ENCODE data around the gene RIIAD1.
"Not testable (repeated sequence)": the region's sequence is repeated elsewhere in the genome, so short reads cannot be mapped to it uniquely, and the experiment has no call there.

RIIAD1 gene, protein sequence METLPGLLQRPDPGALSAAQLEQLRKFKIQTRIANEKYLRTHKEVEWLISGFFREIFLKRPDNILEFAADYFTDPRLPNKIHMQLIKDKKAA

DNA sequence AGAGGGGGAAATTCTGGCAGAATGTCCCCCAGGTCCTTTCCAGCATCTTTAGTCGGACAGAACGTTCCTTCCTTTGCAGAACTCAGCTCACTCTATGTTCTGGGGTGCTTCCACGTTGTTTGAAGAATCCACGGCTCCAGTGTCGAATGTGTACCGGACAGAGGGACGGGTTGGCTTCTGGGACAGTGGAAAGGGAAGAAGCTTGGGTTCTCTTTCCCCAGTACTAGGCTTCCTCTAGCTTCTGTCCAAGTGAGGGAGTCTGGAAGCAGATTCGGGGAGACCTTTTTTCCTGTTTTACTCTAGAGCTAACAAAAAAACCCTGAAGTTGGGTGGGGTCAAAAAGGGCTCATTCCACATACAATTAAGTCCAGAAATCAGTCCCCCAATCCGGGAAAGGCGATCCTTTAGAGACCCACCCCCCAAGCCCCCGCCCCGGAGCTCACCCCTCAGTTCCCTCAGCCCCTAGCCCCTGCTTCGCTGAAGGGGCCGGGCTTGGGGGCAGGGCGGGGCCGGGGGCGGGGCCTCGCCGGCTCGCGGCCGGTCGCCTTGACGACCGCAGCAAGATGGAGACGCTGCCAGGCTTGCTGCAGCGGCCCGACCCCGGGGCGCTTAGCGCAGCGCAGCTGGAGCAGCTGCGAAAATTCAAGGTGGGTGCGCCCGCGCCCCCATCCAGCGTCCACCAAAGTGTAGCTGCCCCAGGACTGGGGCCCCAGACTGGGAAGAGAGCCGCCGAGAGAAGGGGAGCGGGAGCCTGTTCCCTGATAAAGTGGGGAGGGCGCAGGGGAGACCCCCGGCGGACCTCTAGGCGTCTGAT lies at the start of gene RIIAD1:
RIIAD1 (plus strand) TSS at position 549 of the 814 bp plus-strand sequence; CDS start at position 564, 15 bp downstream.
- peak; percentile 35 for DNase-seq

DNA sequence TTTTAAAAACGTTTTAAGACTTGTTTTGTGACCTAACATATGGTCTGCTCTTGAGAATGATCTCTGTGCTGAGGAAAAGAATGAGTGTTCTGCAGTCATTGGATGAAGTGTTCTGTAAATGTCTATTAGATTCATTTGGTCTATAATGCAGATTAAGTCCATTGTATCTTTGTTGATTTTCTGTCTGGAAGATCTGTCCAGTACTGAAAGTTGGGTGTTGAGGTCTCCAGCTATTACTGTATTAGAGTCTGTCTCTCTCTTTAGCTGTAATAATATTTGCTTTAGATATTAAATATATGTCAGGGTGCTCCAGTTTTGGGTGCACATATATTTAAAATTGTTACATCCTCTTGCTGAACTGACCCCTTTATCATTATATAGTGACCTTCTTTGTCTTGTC lies 47.9 kb upstream of the RIIAD1 start:
- no peak for DNase-seq

DNA sequence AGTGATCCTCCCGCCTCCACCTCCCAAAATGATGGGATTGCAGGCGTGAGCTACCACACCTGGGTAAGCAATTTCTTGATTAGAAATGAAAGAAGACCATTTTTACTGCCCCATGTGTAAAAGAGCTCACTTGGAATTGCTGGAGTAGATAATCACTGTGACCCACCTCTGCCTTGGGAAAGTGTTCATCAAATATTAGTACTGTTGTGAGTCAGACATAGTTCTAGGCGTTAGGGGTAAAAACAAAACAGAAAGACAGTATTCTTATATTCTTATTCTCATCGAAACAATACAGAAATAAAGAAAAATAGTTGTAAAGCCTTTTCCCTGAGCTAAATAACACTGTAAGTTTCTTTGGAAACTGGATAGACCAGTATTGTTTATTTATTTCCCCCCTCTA lies 40.9 kb upstream of the RIIAD1 start:
- DNase-seq: no peak

DNA sequence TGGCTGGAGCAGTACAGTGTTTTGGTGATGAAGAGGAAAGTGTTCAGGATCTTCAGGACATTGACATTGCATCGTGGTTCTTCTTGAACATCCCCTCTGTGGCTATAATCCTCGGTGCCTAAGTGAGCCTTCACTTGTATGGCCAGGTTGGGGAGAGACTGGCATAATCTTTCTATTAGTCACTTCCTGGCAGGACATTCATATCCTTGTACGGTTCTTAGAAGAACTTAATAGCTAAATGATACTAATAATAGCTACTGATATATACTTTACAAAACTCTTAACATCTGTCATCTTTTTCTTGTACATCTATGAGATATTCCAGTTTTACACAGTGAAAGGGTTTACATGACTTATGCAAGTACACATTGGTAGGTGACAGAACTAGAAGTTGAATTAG lies 40.5 kb upstream of the RIIAD1 start:
- no peak for DNase-seq

- no peak for DNase-seq
Measured at GRCh38 chr1:151681923-151682322, 39.4 kb upstream of the RIIAD1 start.

DNA sequence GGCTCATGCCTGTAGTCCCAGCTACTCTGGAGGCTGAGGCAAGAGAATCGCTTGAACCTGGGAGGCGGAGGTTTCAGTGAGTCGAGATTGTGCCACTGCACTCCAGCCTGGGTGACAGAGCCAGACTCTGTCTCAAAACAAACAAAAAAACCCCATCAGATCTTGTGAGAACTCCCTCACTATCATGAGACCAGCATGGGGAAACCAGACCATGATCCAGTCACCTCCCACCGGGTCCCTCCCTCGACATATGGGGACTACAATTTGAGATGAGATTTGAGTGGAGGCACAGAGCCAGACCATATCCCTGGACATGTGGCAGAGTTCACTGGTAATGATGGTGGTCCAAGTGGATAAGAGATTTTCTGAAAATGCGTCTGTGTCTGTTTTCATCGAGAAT lies 38.4 kb upstream of the RIIAD1 start:
- not testable (repeated sequence) for DNase-seq

GRCh38 chr1:151684128-151684527 lies 37.2 kb upstream of the RIIAD1 start:
- DNase-seq: no peak

DNA sequence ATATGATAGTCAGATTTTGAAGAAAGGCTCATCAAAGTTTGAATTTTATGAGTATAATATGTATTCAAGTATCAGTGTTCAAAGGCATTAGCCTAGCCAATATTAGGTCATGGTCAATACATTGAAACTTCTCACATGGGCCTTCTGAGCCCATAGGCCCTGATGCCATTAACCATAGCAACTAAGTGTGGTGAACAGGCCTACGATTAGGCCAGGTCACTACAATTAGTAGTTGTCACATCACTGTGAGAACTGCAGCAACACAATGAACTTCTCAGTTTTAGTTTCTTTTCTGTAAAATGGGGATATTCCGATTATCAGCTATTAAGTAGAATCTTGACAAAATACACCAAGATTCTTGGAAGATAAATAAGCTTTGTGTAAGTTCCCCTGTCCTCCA lies 34.8 kb upstream of the RIIAD1 start:
- no peak for DNase-seq

DNA sequence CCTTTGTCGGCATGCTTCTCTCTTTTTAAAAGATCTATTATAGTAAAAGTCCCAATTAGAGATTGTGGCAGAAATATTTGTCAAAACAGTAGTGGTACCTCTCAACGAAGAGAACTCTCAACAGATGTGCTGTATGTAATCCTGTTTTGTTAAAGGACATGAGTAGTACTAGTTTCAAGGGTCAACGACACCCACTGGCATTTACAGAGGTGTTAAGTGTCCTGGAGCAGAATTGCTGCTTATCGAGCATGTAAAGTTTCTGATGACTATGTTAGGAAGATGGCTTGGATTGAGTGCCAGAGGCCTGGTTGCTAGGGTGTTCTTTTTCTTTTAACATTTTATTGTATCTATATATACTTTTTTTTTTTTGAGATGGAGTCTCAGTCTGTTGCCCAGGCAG lies 31.8 kb upstream of the RIIAD1 start:
- no peak for DNase-seq

GRCh38 chr1:151692226-151692625 lies 29.1 kb upstream of the RIIAD1 start:
- no peak for DNase-seq

DNA sequence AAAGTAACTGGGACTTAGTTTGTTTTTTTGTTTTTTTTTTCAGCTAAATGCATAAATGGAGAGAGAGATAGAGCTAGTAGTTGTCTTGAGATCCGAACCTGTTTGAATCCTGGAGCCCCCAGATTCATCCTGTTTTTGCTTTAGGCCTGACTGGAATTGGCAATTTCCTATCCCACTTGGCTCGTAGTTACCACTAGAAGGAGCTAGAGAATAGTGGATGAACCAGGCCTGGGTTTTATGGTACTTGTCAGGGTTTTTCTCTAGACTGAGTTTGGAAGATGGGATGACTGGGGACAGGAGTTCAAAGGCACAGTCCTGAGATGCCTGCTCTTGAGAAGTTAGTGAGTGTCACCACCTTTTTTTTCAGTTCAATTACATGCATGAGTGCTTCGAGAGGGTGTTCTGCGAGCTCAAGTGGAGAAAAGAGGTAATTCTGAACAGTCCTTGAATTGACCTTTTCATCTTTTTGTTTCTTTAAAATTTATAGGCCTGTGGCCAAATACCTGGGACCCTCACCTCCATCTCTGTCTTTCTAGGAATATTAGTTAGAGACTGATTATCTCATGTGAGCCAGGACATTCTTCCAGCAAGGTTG lies 28.2 kb upstream of the RIIAD1 start:
- DNase-seq: no peak

DNA sequence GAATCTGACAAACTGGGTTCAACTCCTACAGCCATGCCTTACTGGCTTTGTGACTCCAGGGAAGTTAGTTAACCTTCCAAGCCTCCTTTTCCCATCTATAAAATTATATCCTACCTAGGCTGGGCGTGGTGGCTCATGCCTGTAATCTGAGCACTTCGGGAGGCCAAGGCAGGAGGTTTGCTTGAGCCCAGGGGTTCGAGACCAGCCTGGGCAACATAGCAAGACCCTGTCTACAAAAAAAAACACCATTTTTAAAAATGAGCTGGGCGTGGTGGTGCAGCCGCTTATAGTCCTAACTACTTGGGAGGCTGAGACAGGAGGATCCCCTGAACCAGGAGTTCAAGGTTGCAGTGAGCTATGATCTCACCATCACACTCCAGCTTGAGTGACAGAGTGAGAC lies 19.8 kb upstream of the RIIAD1 start:
- DNase-seq: no peak

- no peak for DNase-seq
Measured at GRCh38 chr1:151702936-151703335, 18.4 kb upstream of the RIIAD1 start.

DNA sequence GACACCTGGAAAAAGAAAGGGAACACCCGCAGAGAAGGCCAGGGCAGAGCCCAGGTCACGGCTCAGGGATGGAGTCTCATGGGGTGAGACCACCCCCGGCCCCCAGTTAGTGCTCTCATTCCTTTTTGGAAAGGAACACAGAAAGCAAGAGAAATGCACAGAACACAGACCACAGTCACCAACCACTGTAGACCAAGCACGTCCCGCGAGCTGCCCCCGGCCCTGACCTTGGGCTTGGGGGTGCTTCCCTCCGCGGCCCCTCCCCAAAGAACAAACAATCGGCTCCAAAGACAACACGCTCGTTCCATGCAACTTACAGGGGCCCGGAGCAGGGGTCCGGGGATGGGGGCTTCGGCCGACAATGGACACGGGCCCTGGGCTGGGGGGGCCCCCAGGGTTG lies 17.5 kb upstream of the RIIAD1 start:
- DNase-seq: no peak

DNA sequence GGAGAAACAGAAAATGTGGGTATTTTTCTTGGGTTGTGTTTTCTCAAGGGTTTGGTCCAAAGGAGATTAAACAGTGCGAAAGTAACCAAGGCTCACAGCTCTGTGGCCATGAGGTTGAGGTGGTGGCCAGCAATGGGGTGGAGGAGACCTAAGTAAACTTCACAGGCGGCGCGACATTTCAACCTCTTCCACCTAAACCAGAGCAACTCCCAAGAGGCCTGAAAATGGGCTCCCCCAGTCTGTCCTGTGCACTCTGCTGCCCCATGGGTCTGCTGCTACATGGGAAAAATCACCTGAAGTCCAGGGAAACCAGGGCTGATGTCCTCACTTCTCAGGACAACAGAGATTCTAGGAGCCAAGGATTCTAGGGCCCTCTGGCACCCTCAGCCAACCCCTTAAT lies 17.1 kb upstream of the RIIAD1 start:
- no peak for DNase-seq

GRCh38 chr1:151705146-151705545 lies 16.2 kb upstream of the RIIAD1 start:
- DNase-seq: no peak

GRCh38 chr1:151705753-151706463 lies 15.4 kb upstream of the RIIAD1 start:
- DNase-seq: no peak

- DNase-seq: no peak
Measured at GRCh38 chr1:151706464-151707415, 14.6 kb upstream of the RIIAD1 start.

- no peak for DNase-seq
Measured at GRCh38 chr1:151707541-151708065, 13.7 kb upstream of the RIIAD1 start.

DNA sequence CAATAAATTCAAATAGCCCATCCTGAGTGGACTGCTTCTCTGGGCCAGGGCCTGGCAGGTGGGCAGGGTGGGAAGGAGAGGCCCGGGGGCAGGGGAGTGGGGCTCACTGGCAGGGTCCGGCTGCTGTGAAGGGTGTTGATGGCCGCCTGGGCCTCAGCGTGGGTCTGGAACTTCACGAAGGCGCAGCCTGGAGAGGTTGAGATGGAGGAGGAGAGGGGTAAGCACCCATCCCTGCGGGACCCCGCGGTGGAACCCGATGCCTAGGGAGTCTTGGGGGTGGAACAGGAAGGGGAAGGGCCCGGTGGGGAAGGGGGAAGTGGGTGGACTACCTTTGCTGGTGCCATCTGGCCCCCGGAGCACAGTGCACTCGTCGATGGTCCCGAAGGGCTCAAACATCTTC lies 12.4 kb upstream of the RIIAD1 start:
- DNase-seq: no peak

GRCh38 chr1:151710187-151710840 lies 11.0 kb upstream of the RIIAD1 start:
- peak; percentile 28 for DNase-seq

Measured in stimulated activated naive CD4-positive, alpha-beta T cell treated with Interleukin-2 at 50 U/mL for 16 hours (primary cell).